Endothelial cell of umbilical vein (primary cell): ENCODE results near the gene MEAK7. TPM values are rescaled to one million over a fixed set of nuclear protein-coding genes. Genes with fewer than 3 reads are reported as not detected.

Experiments
- BruUV-seq: library from RNA; stranded (reverse); fragments of 400-500 nt; replicated peaks from 2 replicates; lab custom pipeline; 2021; lab: Mats Ljungman, UMichigan
- CTCF ChIA-PET: fragments of 300-600, 350-600 bp; sonication (Branson Sonifier 250); formaldehyde crosslinking; loops from one replicate; lab custom pipeline; 2021; ENCODE audit warnings: antibody characterized with exemption, inconsistent platforms; lab: Charles Lee
- POLR2A ChIA-PET: fragments of 300-600, 350-600 bp; sonication (Branson Sonifier 250); formaldehyde crosslinking; loops from one replicate; lab custom pipeline; 2021; ENCODE audit warnings: antibody characterized with exemption, inconsistent platforms; lab: Charles Lee
- DNase-seq: peaks from one replicate; pipeline ENCODE4 v3.0.0-alpha.2; 2011; ENCODE audit warnings: low read depth, low spot score
- FAIRE-seq: peaks from 2 replicates; lab custom pipeline; 2011; peaks lifted over from hg19 to GRCh38; lab: Jason Lieb, UNC
- H2AFZ ChIP-seq: 2 replicates; pipeline ENCODE4 v1.6.0; 2012; ENCODE audit warnings: low read depth, low read length, control low read depth, inconsistent platforms
- H3K27ac ChIP-seq: 2 replicates; pipeline ENCODE4 v1.5.1; 2011; ENCODE audit warnings: low read depth, mild to moderate bottlenecking, control low read depth, low read length, moderate library complexity; ENCODE audit not compliant: insufficient read depth
- H3K27me3 ChIP-seq, 2 experiments: 2 replicates each; pipeline versions ENCODE4 v1.6.0 to v1.6.1; 2011; ENCODE audit warnings: low read length in 2 of 2, mixed read lengths in 1 of 2; ENCODE audit not compliant: control insufficient read depth in 2 of 2, insufficient read depth in 2 of 2
- H3K36me3 ChIP-seq, 2 experiments: 2 replicates in 1 of 2; 3 replicates in 1 of 2; pipeline ENCODE4 v1.5.1; 2011; ENCODE audit warnings: low read length in 2 of 2, mild to moderate bottlenecking in 1 of 2, moderate library complexity in 1 of 2; ENCODE audit not compliant: control insufficient read depth in 2 of 2, insufficient read depth in 2 of 2; ENCODE audit errors: extremely low read depth in 1 of 2
- H3K4me1 ChIP-seq: 3 replicates; pipeline ENCODE4 v1.5.1; 2011; ENCODE audit warnings: mild to moderate bottlenecking, low read length; ENCODE audit not compliant: control insufficient read depth, insufficient read depth; ENCODE audit errors: extremely low read depth
- H3K4me2 ChIP-seq: 2 replicates; pipeline ENCODE4 v1.6.1; 2011; ENCODE audit warnings: low read length, control low read depth, mixed read lengths; ENCODE audit not compliant: insufficient read depth
- H3K4me3 ChIP-seq, 3 experiments: fragments of 200-600 bp in 1 of 3; sonication (generic), shearing (Covaris generic) in 1 of 3; replicated peaks in 1 of 3; 2 replicates each; pipeline ENCODE4 v1.5.1; 2011 to 2016; ENCODE audit warnings: control low read depth in 3 of 3, low read length in 3 of 3, mild to moderate bottlenecking in 2 of 3, inconsistent platforms in 1 of 3, low read depth in 1 of 3, moderate library complexity in 1 of 3; ENCODE audit not compliant: insufficient read depth in 1 of 3
- H3K79me2 ChIP-seq: 2 replicates; pipeline ENCODE4 v1.6.0; 2012; ENCODE audit warnings: low read length, inconsistent platforms; ENCODE audit not compliant: control insufficient read depth, insufficient read depth
- H3K9ac ChIP-seq: replicated peaks from 2 replicates; pipeline ENCODE3; 2011; ENCODE audit warnings: low read length, control low read depth; ENCODE audit not compliant: insufficient read depth; ENCODE audit errors: extremely low read depth
- H3K9me1 ChIP-seq: replicated peaks from 3 replicates; pipeline ENCODE4 v1.6.0; 2011; ENCODE audit warnings: mild to moderate bottlenecking, low read length; ENCODE audit not compliant: control insufficient read depth, insufficient read depth; ENCODE audit errors: extremely low read depth
- H3K9me3 ChIP-seq: replicated peaks from 2 replicates; pipeline ENCODE4 v1.5.1; 2012; ENCODE audit warnings: low read length, inconsistent platforms; ENCODE audit not compliant: control insufficient read depth, insufficient read depth
- H4K20me1 ChIP-seq: replicated peaks from 2 replicates; pipeline ENCODE3; 2011; ENCODE audit warnings: mild to moderate bottlenecking, low read length; ENCODE audit not compliant: control insufficient read depth, insufficient read depth; ENCODE audit errors: extremely low read depth
- CTCF ChIP-seq, 2 donors: IDR thresholded peaks; 1 replicate in 1 of 2; 2 replicates in 1 of 2; pipeline ENCODE4 v1.5.1; 2011; ENCODE audit warnings: low read length in 2 of 2, mild to moderate bottlenecking in 2 of 2, moderate library complexity in 2 of 2, control low read depth in 1 of 2, inconsistent platforms in 1 of 2, low read depth in 1 of 2; ENCODE audit not compliant: insufficient read depth in 1 of 2; ENCODE audit errors: extremely low read depth in 1 of 2
- EZH2 ChIP-seq: IDR thresholded peaks from 2 replicates; pipeline ENCODE4 v1.6.1; 2012; ENCODE audit warnings: borderline replicate concordance, low read depth, mild to moderate bottlenecking, moderate library complexity, low read length, inconsistent platforms; ENCODE audit not compliant: severe bottlenecking
- FOS ChIP-seq: IDR thresholded peaks from 2 replicates; pipeline ENCODE4 v1.6.1; 2011; ENCODE audit warnings: mild to moderate bottlenecking, low read length, moderate library complexity, borderline replicate concordance; ENCODE audit not compliant: insufficient read depth
- GATA2 ChIP-seq: IDR thresholded peaks from 2 replicates; pipeline ENCODE4 v1.7.0; 2011; ENCODE audit warnings: low read depth, mild to moderate bottlenecking, moderate library complexity, mixed read lengths, low read length; ENCODE audit not compliant: insufficient read length, insufficient read depth
- JUN ChIP-seq: IDR thresholded peaks from 2 replicates; pipeline ENCODE4 v1.6.1; 2011; ENCODE audit warnings: borderline replicate concordance, low read depth; ENCODE audit not compliant: insufficient read length, insufficient read depth
- MAX ChIP-seq: IDR thresholded peaks from 2 replicates; pipeline ENCODE4 v1.6.1; 2011; ENCODE audit not compliant: insufficient read depth, insufficient read length
- POLR2A ChIP-seq: IDR thresholded peaks from 2 replicates; pipeline ENCODE4 v1.6.1; 2012; ENCODE audit warnings: low read depth, mild to moderate bottlenecking, control low read depth, low read length
- POLR2AphosphoS5 ChIP-seq: IDR thresholded peaks from 2 replicates; pipeline ENCODE4 v1.6.1; 2012; ENCODE audit warnings: low read depth, mild to moderate bottlenecking, control low read depth, low read length, moderate library complexity; ENCODE audit not compliant: insufficient read depth
- dilution Hi-C: fragments of 300-500 bp; cut with MboI; formaldehyde crosslinking; loops from one replicate; pipeline ENCODE4 v1.15.0; 2019; ENCODE audit warnings: low sequenced_read_pairs; ENCODE audit not compliant: extremely low pct_ligation_motif_present
- intact Hi-C: fragments of 100-400 bp; cut with micrococcal nuclease; formaldehyde crosslinking; loops from one replicate; pipeline ENCODE4 v1.10.0; 2022
- polyA plus RNA-seq, 4 experiments: library from polyadenylated mRNA; depleted of rRNA in 3 of 4; stranded (reverse) in 3 of 4; unstranded in 1 of 4; fragments of >200 nt; gene quantifications; 2 replicates each; pipeline versions ENCODE4 v1.2.1 to v1.2.3, GENCODE V29; 2011 to 2012; ENCODE audit warnings: missing spikeins in 1 of 4
- total RNA-seq: library from RNA; stranded (reverse); gene quantifications from 2 replicates; pipeline ENCODE4 v1.2.3, GENCODE V29; 2021

Gene MEAK7
- total and polyA plus RNA-seq, 2 donors (not counting 3 experiments of a cell fraction or from before 2014, with no cell fraction given), result 16.2 to 22.7 TPM

DNA sequence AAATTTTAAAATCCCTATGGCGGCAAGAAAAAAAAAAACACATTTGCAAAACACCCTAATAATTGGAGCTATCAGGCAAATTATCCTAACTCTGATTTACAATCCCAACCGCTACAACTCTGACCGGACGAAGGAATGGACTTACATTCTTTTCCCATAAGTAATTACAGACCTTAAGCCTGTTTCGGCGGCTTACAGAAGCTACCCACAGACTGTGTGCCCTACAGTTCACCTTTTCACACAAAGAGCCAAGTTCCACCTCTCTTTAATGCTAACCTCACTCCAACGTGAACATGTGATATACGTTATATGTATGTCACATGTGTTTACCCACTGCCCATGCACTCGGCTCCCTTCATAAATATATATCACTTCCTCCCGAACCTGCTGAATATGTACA, 8.7 kb upstream of the MEAK7 start:
- CTCF ChIA-PET, result interaction anchor here (0.9 to 9.0 kb wide), 5 partner anchors 15 to 225 kb away, joined by 3 to 154 read pairs (median 4); no protein-coding TSS in a partner anchor
- no peak for FAIRE-seq
- H3K9me1 ChIP-seq, result no peaks in the 10 kb centered on the region
- no TSS peak for BruUV-seq
- POLR2A ChIA-PET, result interaction anchor here (0.7 kb wide), 1 partner anchor 216 kb away, joined by 3 read pairs; no protein-coding TSS in a partner anchor
- no peaks in the 10 kb centered on the region for H3K9me3 ChIP-seq
- dilution Hi-C loops, result loop anchor here (25.0 kb wide), 1 partner anchor 99 kb away; the partner anchor contains the start of gene COTL1
- TF ChIP-seq FOS, result no peak
- TF ChIP-seq CTCF (IDR thresholded peaks at IDR 0.05; ENCODE audit: extremely low read depth in 1 of 2, insufficient read depth in 1 of 2, low read depth in 1 of 2, low read length in 2 of 2), result no peak
- TF ChIP-seq GATA2, result no peak
- no peak for TF ChIP-seq MAX
- TF ChIP-seq POLR2A, result no peak
- TF ChIP-seq JUN, result no peak
- TF ChIP-seq POLR2AphosphoS5, result no peak
- no peak for TF ChIP-seq EZH2
- H3K4me1 ChIP-seq, result peaks cover 3% of the 10 kb centered on the region
- no peak for DNase-seq
- H3K9ac ChIP-seq, result no peak overlapping the region
- H3K79me2 ChIP-seq, result no peaks in the 10 kb centered on the region
- no peak overlapping the region for H3K27ac ChIP-seq
- H2AFZ ChIP-seq, result no peak overlapping the region
- no peaks in the 10 kb centered on the region for H3K27me3 ChIP-seq
- H3K4me3 ChIP-seq, result no peak overlapping the region
- no peaks in the 10 kb centered on the region for H4K20me1 ChIP-seq
- no peak overlapping the region for H3K4me2 ChIP-seq
- no peaks in the 10 kb centered on the region for H3K36me3 ChIP-seq
- intact Hi-C loops, result loop anchor here (10.0 kb wide), 1 partner anchor 442 kb away; no protein-coding TSS in a partner anchor
